HL-60 (cell line): ENCODE results near the gene NEURL1.

Source experiments
- DNase-seq, 2 experiments: peaks; one replicate each; pipeline ENCODE4 v3.0.0-alpha.2; 2010 to 2020; ENCODE audit warnings: low read depth in 1 of 2, low spot score in 1 of 2
- H3K27ac ChIP-seq: fragments of 250-450 bp; sonication (Bioruptor Pico); replicated peaks from 2 replicates; pipeline ENCODE4 v1.5.1; 2020; ENCODE audit warnings: mild to moderate bottlenecking, moderate library complexity
- H3K27me3 ChIP-seq: fragments of 250-450 bp; sonication (Bioruptor Pico); 2 replicates; pipeline ENCODE4 v1.5.1; 2021; ENCODE audit warnings: mild to moderate bottlenecking, moderate library complexity; ENCODE audit not compliant: insufficient read depth, poor library complexity, severe bottlenecking
- H3K4me3 ChIP-seq: replicated peaks from 2 replicates; pipeline ENCODE4 v1.5.1; 2011; ENCODE audit warnings: mild to moderate bottlenecking, control low read depth, low read length; ENCODE audit not compliant: insufficient read depth
- GABPA ChIP-seq: IDR thresholded peaks from 2 replicates; pipeline ENCODE4 v1.6.1; 2012; ENCODE audit warnings: low read depth
- POLR2AphosphoS5 ChIP-seq: IDR thresholded peaks from 2 replicates; pipeline ENCODE4 v1.6.1; 2012; ENCODE audit warnings: low read depth
- SPI1 ChIP-seq: IDR thresholded peaks from 2 replicates; pipeline ENCODE4 v1.6.1; 2012; ENCODE audit warnings: low read depth, mild to moderate bottlenecking, borderline replicate concordance
- TF ChIP-seq, protein P1 (sequence below): IDR thresholded peaks from one replicate; pipeline ENCODE4 v1.5.1; 2011; ENCODE audit warnings: low read length, control low read depth, inconsistent platforms; ENCODE audit not compliant: insufficient read depth
- TF ChIP-seq, protein P2 (sequence below): IDR thresholded peaks from 2 replicates; pipeline ENCODE4 v1.6.1; 2012; ENCODE audit warnings: low read depth; ENCODE audit not compliant: insufficient replicate concordance

The NEURL1 gene

GRCh38 chr10:103469201-103469600 lies 24.3 kb upstream of the NEURL1 start:
- TF ChIP-seq POLR2AphosphoS5 = no peak
- TF ChIP-seq, protein P1, sequence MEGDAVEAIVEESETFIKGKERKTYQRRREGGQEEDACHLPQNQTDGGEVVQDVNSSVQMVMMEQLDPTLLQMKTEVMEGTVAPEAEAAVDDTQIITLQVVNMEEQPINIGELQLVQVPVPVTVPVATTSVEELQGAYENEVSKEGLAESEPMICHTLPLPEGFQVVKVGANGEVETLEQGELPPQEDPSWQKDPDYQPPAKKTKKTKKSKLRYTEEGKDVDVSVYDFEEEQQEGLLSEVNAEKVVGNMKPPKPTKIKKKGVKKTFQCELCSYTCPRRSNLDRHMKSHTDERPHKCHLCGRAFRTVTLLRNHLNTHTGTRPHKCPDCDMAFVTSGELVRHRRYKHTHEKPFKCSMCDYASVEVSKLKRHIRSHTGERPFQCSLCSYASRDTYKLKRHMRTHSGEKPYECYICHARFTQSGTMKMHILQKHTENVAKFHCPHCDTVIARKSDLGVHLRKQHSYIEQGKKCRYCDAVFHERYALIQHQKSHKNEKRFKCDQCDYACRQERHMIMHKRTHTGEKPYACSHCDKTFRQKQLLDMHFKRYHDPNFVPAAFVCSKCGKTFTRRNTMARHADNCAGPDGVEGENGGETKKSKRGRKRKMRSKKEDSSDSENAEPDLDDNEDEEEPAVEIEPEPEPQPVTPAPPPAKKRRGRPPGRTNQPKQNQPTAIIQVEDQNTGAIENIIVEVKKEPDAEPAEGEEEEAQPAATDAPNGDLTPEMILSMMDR = no peak
- TF ChIP-seq, protein P2, sequence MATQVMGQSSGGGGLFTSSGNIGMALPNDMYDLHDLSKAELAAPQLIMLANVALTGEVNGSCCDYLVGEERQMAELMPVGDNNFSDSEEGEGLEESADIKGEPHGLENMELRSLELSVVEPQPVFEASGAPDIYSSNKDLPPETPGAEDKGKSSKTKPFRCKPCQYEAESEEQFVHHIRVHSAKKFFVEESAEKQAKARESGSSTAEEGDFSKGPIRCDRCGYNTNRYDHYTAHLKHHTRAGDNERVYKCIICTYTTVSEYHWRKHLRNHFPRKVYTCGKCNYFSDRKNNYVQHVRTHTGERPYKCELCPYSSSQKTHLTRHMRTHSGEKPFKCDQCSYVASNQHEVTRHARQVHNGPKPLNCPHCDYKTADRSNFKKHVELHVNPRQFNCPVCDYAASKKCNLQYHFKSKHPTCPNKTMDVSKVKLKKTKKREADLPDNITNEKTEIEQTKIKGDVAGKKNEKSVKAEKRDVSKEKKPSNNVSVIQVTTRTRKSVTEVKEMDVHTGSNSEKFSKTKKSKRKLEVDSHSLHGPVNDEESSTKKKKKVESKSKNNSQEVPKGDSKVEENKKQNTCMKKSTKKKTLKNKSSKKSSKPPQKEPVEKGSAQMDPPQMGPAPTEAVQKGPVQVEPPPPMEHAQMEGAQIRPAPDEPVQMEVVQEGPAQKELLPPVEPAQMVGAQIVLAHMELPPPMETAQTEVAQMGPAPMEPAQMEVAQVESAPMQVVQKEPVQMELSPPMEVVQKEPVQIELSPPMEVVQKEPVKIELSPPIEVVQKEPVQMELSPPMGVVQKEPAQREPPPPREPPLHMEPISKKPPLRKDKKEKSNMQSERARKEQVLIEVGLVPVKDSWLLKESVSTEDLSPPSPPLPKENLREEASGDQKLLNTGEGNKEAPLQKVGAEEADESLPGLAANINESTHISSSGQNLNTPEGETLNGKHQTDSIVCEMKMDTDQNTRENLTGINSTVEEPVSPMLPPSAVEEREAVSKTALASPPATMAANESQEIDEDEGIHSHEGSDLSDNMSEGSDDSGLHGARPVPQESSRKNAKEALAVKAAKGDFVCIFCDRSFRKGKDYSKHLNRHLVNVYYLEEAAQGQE = no peak
- no peak for TF ChIP-seq GABPA
- no peak for TF ChIP-seq SPI1
- no peak overlapping the region for H3K4me3 ChIP-seq
- no peak for DNase-seq
- no peak overlapping the region for H3K27ac ChIP-seq
- no peaks in the 10 kb centered on the region for H3K27me3 ChIP-seq

DNA sequence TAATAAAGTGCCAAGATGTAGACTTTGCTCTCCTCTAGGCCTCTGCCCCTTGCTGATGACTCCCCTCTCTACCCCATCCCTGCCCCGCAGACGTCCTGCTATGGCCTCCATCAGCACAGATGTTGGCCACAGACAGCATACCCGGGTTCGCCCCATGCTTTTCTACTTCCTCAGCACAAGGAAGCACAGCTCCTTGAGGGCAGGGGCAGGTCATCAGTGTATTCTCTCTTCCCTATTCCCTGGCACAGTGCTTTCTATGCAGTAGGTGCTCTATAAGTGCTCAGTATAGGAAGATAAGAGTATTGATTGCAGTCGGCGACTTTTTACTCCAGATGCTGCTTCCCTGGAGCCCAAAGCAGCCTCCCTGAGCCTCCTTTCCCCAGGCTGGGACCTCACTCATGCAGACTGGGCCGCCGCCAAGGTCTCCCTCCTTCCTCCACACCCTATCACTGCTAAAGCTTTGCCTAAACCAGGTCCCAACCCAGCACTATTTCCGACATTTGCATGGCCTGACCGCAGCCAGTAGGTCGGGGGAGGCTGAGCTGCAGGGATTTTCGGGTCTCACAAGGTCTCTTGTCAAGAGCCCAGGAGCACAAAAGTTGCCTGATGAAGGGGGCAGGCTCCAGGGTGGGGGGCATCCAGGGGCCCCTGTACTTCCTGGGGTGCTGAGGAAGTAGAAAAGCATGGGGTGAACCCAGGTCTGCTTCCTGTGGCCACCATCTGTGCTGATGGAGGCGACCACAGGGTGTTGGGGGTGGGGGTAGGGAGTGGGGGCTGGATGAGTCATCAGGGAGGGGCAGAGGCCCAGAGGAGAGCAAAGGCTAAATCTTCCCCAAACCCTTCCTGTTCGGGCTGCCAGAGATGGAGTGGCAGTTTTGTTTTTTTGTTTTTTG lies 22.5 kb upstream of the NEURL1 start:
- peak; percentile 93 to 94 for DNase-seq
- peak overlapping the region; percentile 87 for H3K27ac ChIP-seq
- H3K4me3 ChIP-seq = peak overlapping the region; percentile 12; the same call in 1 of the 2 replicates
- TF ChIP-seq, protein P1 = no peak
- TF ChIP-seq GABPA (peak; percentile 74; the same call in 1 of the 2 replicates), SPI1 (peak; percentile 60; the same call in 1 of the 2 replicates), POLR2AphosphoS5 (peak; percentile 89)
- TF ChIP-seq, protein P2 = no peak
- no peaks in the 10 kb centered on the region for H3K27me3 ChIP-seq

GRCh38 chr10:103472005-103472404 lies 21.5 kb upstream of the NEURL1 start:
- H3K27me3 ChIP-seq = no peaks in the 10 kb centered on the region
- H3K4me3 ChIP-seq = no peak overlapping the region
- TF ChIP-seq, protein P2 = no peak
- peak; percentile 57; the same call in 1 of the 2 replicates for TF ChIP-seq SPI1
- peak in 1 of 2 experiments; percentile 34 for DNase-seq
- H3K27ac ChIP-seq = peak overlapping the region; percentile 87
